SK-N-MC (cell line): Measurements from ENCODE around the gene TEX14.

Source experiments
- EZH2 ChIP-seq: fragments of 200-600 bp; sonication (generic); IDR thresholded peaks from one replicate; pipeline ENCODE4 v1.6.1; 2017; ENCODE audit warnings: antibody characterized with exemption
- FOXP2 ChIP-seq: optimal IDR thresholded peaks from 2 replicates; pipeline ENCODE3; 2011; ENCODE audit warnings: mild to moderate bottlenecking, moderate library complexity; ENCODE audit not compliant: insufficient read depth; ENCODE audit errors: extremely low read length, control extremely low read depth
- POLR2AphosphoS5 ChIP-seq: IDR thresholded peaks from 2 replicates; pipeline ENCODE4 v1.6.1; 2012; ENCODE audit warnings: mild to moderate bottlenecking, low read depth, low read length, borderline replicate concordance

GRCh38 chr17:58556833-58557250 is 135.0 kb downstream of the TEX14 start:
- TF ChIP-seq EZH2 (no peak), POLR2AphosphoS5 (no peak), FOXP2 (no peak)
